Erythroblast (primary cell): ENCODE results near the gene JPT2.
"Not testable (repeated sequence)": the region's sequence is repeated elsewhere in the genome, so short reads cannot be mapped to it uniquely, and the experiment has no call there.

Experiments used
- DNase-seq, 2 experiments: peaks; one replicate each; lab custom pipeline; 2025; lab: John Stamatoyannopoulos, UW
- GATA1 ChIP-seq: IDR thresholded peaks from 2 replicates; pipeline ENCODE4 v1.6.1; 2011; ENCODE audit warnings: low read depth, mild to moderate bottlenecking, control low read depth, low read length, moderate library complexity
- POLR2A ChIP-seq: IDR thresholded peaks from 2 replicates; pipeline ENCODE4 v1.6.1; 2011; ENCODE audit warnings: mild to moderate bottlenecking, low read length

Gene JPT2

DNA sequence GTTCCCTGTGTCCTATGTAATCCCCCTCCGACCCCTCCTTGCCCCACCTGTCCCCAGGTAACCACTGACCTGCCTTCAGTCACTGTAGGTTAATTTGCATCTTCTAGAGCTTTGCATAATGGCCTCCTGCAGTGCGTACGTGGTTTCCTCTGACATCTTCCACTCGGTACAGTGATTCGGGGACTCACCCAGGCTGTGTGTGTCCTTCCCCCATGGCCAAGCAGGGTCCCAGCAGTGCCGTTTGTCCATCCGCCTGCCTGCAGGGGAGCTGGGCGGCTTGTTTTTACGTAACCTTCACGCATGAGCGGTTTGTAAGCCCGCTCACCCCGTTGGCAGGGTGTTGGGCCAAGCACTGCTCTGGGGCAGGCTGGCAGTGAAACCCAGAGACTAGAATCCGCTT, 35.9 kb downstream of the JPT2 start:
- TF ChIP-seq POLR2A (no peak), GATA1 (no peak)
- DNase-seq, result no peak

DNA sequence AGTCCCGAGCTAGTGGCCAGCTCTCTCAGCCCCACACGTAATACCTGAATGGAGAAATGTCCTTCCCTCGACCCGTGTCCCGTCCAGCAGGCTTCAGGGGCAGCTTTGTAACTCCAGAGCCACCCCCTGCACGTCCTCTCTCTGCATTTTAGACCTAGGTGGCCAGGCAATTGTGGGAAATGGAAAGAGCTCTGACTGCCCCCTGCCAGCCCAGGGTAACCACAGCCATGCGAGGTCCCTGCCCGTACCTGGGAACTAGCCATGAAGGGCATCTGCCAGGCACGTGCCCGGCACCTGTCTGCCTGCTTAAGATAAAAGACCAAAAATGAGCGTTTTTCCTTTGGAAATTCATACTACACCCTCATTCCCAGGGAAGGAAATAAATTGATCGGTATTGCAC, 37.1 kb downstream of the JPT2 start:
- TF ChIP-seq POLR2A (no peak), GATA1 (no peak)
- DNase-seq, result no peak

DNA sequence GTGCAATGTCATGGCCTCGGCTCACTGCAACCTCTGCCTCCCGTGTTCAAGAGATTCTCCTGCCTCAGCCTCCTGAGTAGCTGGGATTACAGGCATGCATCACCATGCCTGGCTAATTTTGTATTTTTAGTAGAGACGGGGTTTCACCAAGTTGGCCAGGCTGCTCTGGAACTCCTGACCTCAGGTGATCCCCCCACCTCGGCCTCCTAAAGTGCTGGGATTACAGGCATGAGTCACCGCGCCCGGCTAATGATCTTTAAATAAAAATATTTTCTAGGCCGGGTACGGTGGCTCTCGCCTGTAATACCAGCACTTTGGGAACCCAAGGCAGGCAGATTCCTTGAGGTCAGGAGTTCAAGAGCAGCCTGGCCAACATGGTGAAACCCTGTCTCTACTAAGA, 40.2 kb downstream of the JPT2 start:
- DNase-seq, result not testable (repeated sequence)

DNA sequence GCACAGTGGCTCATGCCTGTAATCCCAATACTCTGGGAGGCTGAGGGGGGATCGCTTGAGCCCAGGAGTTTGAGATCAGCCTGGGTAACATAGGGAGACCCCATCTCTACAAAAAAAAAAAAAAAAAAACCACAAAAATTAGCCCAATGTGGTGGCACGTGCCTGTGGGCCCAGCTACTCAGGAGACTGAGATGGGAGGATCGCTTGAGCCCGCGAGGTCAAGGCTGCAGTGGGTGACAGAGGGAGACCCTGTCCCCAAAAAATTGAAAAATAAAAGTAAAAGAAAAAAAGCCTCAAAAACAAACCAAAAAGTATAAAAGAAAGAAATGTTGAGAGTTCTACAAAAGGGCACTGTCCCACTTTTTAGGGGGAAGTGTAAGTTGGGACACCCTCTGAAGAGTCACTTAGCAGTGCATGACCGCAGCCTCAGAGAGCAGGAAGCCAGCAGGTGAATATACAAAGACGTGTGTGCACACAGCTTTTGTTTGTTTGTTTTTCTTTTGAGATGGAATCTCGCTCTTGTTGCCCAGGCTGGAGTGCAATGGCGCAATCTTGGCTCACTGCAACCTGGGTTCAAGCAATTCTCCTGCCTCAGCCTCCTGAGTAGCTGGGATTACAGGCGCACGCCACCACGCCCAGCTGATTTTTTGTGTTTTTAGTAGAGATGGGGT, 41.6 kb downstream of the JPT2 start:
- DNase-seq, result not testable (repeated sequence)

DNA sequence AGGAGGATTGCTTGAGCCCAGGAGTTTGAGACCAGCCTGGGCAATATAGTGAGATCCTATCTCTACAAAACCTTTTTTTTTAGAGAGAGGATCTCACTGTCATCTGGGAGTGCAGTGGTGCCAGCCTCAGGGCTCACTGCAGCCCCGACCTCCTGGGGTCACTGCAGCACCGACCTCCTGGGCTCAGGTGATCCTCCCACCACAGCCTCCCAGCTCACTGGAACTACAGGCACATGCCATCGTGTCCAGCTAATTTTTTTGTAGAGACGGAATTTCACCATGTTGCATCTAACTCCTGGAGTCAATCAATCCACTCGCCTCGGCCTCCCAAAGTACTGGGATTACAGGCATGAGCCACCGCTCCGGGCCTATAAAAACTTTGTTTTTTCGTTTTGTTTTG, 43.3 kb downstream of the JPT2 start:
- TF ChIP-seq POLR2A (no peak), GATA1 (no peak)
- no peak for DNase-seq

DNA sequence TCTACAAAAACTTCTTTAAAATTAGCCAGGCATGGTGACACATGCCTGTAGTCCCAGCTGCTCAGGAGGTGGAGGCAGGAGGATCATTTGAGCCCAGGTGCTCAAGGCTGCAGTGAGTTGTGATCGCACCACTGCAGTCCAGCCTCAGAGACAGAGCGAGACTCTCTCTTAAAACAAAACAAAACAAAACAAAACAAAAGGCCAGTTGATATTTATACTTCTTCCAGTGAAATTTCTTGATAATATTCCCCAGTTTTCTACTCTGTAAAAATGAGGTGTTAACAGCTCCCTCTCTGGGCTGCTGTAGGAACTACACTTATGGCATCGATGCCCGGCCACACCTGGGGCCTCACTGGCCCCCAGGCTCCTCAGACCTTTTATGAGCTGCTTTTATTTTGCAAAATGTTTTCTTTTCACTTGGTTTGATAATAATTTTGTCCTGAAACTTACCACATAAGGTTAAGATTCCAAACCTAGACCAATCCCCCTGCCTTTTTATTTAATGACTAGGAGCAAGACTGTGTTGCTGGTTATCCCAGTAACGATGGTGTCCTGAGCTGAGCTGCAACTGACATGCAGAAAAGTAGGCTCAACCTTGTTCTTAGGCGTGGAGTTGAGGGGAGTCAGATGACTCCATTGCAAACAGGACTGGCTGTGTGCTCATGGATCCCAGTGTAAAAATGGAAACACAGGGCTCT, 45.5 kb downstream of the JPT2 start:
- TF ChIP-seq GATA1 (no peak), POLR2A (no peak)
- peak; percentile 36 to 70 for DNase-seq

DNA sequence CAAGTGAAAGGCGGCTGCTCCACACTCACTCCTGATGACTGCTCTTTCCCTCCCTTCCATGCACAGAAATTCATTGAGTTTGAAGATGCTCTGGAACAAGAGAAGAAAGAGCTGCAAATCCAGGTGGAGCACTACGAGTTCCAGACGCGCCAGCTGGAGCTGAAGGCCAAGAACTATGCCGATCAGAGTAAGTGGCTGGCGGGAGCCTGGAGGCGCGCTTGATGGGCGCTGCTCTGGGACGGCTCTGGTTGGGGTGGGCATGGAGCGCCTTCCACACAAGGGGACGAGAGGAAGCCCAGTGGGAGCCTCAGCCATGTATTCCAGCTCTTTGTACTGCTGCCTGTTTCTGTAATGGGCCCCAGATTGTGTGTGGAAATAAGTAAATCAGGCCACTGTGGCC, 46.4 kb downstream of the JPT2 start:
- DNase-seq, result no peak
- no peak for TF ChIP-seq POLR2A
- TF ChIP-seq GATA1, result no peak

DNA sequence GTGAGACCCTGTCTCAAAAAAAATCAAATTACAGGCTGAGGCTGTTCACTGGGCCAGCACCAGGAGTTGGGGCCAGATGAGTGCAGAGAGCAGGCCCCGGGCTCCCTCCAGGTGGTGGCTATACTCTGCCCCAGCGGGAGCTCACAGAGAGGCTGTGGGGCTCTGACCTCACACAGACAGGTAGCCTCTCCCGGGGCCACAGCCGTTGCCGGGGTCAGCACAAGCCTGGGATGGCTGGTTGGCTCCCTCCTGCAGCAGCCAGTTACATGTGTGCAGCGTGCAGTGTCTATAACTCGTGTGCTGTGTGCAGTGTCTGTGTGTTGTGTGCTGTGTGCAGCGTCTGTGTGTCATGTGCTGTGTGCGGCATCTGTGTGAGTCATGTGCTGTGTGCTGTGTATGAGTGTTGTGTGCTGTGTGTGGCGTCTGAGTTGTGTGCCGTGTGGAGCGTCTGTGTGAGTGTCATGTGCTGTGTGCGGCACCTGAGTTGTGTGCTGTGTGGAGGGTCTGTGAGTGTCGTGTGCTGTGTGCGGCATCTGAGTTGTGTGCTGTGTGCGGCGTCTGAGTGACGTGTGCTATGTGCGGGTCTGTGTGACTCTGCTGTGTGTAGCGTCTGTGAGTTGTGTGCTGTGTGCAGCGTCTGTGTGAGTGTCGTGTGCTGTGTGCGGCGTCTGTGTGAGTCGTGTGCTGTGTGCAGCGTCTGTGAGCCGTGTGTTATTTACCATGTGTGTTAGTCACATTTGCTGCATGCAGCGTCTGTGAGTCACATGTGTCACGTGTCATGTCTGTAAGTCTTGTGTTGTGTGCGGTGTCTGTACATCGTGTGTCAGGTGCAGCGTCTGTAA, 48.8 kb downstream of the JPT2 start:
- DNase-seq, result no peak
- TF ChIP-seq GATA1, result no peak
- TF ChIP-seq POLR2A, result no peak

DNA sequence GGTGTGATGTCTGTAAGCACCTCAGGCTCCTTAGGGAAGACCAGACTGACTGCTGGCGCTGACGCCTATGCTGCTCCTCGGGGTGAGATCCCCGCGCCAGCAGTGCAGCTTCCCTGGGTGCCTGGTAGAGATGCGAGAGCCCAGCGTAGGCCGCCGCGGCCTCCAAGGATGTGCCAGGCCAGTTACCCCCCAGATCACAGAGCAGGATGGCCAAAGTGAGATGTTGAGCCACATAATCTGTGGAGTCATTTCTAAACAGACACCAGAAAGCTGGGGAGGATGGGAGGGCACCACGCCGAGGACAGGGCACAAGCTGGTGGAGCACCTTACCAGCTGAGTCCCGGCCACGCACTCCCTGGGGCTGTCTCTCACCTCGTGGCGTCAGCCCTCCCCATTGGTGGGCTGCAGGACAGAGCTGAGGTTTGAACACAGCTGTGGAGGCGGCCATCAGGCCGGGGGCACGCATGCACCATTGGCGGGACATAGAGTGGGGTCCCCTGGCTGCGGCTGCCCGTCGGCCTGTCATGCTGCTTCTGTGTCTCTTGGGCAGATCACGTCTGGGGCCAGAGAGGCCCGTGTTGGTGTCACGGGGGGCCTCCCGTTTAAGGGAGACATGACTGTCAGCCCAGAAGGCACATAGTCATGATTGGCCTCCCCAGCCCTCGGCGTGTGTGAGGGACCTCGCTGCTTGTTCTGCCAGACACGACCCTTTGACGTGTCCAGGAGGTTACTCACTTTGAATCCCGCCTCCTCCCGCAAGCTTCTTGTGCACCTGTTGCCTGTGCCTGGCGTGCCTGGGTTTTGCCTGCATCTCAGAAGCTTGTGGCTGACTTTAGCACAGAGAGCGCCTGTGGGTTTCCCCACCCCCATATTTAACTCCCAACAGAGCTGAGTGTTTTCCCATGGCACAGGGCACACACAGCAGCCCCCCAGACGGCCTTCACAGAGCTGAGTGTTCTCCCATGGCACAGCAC, 49.9 kb downstream of the JPT2 start:
- no peak for TF ChIP-seq POLR2A
- TF ChIP-seq GATA1, result no peak
- no peak for DNase-seq

DNA sequence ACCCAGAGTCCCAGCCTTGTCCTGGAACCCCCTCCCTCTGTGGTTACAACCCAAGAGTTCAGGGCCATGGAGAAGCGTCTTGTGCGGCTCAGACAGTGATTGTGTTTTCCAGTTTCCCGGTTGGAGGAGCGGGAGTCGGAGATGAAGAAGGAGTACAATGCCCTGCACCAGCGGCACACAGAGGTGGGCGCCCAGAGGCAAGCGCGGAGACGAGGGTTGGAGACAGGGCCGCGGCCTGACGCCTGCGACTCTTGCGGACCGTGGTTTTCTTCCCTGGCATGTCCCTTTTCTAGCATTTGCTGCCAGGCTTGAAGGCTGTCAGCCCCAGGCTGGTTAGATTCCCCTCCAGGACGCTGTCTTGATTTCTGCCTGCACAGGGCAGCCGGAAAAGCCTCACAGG, 50.9 kb downstream of the JPT2 start:
- no peak for TF ChIP-seq POLR2A
- TF ChIP-seq GATA1, result no peak
- DNase-seq, result no peak

DNA sequence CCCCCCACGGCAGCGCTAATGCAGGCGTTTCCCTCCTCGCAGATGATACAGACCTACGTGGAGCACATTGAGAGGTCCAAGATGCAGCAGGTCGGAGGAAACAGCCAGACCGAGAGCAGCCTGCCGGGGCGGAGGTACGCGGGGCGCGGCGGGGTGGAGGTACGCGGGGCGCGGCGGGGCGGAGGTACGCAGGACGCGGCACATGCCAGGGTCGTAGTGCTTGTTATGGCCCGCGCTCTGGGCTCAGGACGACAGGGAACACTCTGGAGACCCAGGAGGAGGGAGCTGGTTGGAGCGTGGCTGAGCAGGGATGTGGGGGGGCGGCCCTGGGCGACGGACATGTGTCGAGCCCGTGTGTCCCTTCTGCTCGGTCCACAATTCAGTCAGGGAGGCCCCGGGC, 51.4 kb downstream of the JPT2 start:
- DNase-seq, result no peak
- TF ChIP-seq GATA1, result no peak
- TF ChIP-seq POLR2A, result no peak

DNA sequence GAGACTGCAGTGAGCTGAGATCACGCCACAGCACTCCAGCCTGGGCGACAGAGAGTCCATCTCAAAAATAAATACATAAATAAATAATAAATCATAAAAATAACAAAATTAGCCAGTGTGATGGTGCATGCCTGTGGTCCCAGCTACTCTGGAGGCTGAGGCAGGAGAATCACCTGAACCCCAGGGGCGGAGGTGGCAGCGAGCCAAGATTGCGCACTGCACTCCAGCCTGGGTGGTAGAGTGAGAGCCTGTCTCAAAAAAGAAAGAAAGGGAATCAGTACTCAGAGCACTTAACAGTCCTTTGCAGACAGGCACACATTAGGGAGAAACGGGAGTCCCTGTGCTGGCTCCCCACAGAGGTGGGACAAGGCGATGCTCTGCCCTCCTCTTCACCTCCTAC, 53.0 kb downstream of the JPT2 start:
- no peak for DNase-seq
- TF ChIP-seq POLR2A (no peak), GATA1 (no peak)

DNA sequence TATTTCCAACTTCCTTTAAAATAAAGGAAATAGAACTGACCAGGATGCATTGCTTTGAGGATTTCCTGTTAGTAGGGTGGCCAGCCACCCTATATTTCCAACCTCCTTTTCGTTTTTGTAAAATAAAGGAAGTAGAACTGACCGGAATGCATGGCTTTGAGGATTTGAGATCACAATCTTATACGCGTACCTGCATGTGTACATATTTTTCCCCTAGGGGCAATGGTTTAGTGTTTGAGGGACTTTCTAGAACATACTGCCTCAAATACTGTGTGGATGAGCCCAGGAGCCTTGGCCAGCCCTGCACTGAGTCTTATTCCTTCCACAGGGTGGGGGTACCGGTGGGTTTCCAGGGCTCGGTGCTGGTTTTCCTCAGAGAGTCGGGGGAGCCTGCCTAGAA, 53.5 kb downstream of the JPT2 start:
- DNase-seq, result no peak
- no peak for TF ChIP-seq GATA1
- TF ChIP-seq POLR2A, result no peak
